Astrocyte (in vitro differentiated cells and primary cell): ENCODE results near the gene RNF227. TPM values are rescaled to one million over a fixed set of nuclear protein-coding genes. Genes with fewer than 3 reads are reported as not detected.

Experiments used
- DNase-seq: peaks from one replicate; pipeline ENCODE4 v3.0.0-alpha.2; 2010; ENCODE audit warnings: low read depth
- FAIRE-seq: peaks from 2 replicates; lab custom pipeline; 2011; peaks lifted over from hg19 to GRCh38; lab: Jason Lieb, UNC
- H2AFZ ChIP-seq: 2 replicates; pipeline ENCODE4 v1.6.0; 2012; ENCODE audit warnings: low read depth, low read length, inconsistent platforms
- H3K27ac ChIP-seq: 2 replicates; pipeline ENCODE4 v1.5.1; 2011; ENCODE audit warnings: low read depth, low read length, inconsistent platforms
- H3K27me3 ChIP-seq: 2 replicates; pipeline ENCODE4 v1.6.0; 2011; ENCODE audit warnings: low read length, inconsistent platforms; ENCODE audit not compliant: insufficient read depth
- H3K36me3 ChIP-seq: 2 replicates; pipeline ENCODE4 v1.5.1; 2011; ENCODE audit warnings: low read length, inconsistent platforms; ENCODE audit not compliant: insufficient read depth
- H3K4me1 ChIP-seq: 2 replicates; pipeline ENCODE4 v1.5.1; 2011; ENCODE audit warnings: low read length, inconsistent platforms; ENCODE audit not compliant: insufficient read depth
- H3K4me2 ChIP-seq: 2 replicates; pipeline ENCODE4 v1.6.0; 2012; ENCODE audit warnings: low read length, inconsistent platforms
- H3K4me3 ChIP-seq: 2 replicates; pipeline ENCODE4 v1.5.1; 2011; ENCODE audit warnings: low read depth, mild to moderate bottlenecking, low read length, inconsistent platforms; ENCODE audit not compliant: insufficient read depth
- H3K79me2 ChIP-seq: 2 replicates; pipeline ENCODE4 v1.6.0; 2012; ENCODE audit warnings: mild to moderate bottlenecking, low read length, inconsistent platforms; ENCODE audit not compliant: insufficient read depth
- H3K9ac ChIP-seq: 2 replicates; pipeline ENCODE4 v1.6.0; 2012; ENCODE audit warnings: mild to moderate bottlenecking, low read length, inconsistent platforms
- H3K9me3 ChIP-seq: 2 replicates; pipeline ENCODE4 v1.5.1; 2012; ENCODE audit warnings: low read depth, mild to moderate bottlenecking, low read length, inconsistent platforms; ENCODE audit not compliant: insufficient read depth
- H4K20me1 ChIP-seq: 2 replicates; pipeline ENCODE4 v1.6.0; 2012; ENCODE audit warnings: low read length, inconsistent platforms; ENCODE audit not compliant: insufficient read depth
- H3K27ac Mint-ChIP-seq: one replicate; pipeline ENCODE4 v1.8.0; 2021; ENCODE audit warnings: mild to moderate bottlenecking, mixed read lengths; ENCODE audit not compliant: unreplicated experiment
- H3K27me3 Mint-ChIP-seq: one replicate; pipeline ENCODE4 v1.8.0; 2021; ENCODE audit warnings: low read depth, mixed read lengths; ENCODE audit not compliant: unreplicated experiment
- H3K36me3 Mint-ChIP-seq: one replicate; pipeline ENCODE4 v1.8.0; 2021; ENCODE audit warnings: low read depth, mixed read lengths; ENCODE audit not compliant: unreplicated experiment
- H3K4me1 Mint-ChIP-seq: one replicate; pipeline ENCODE4 v1.8.0; 2021; ENCODE audit warnings: low read depth, mixed read lengths; ENCODE audit not compliant: unreplicated experiment
- H3K4me3 Mint-ChIP-seq: one replicate; pipeline ENCODE4 v1.8.0; 2021; ENCODE audit warnings: mild to moderate bottlenecking, moderate library complexity, mixed read lengths; ENCODE audit not compliant: unreplicated experiment
- H3K9me3 Mint-ChIP-seq: one replicate; pipeline ENCODE4 v1.8.0; 2021; ENCODE audit warnings: mild to moderate bottlenecking, mixed read lengths; ENCODE audit not compliant: unreplicated experiment
- EZH2 ChIP-seq: IDR thresholded peaks from 2 replicates; pipeline ENCODE4 v1.6.1; 2012; ENCODE audit warnings: mild to moderate bottlenecking, low read length, inconsistent platforms; ENCODE audit not compliant: insufficient read depth
- total RNA-seq: library from RNA; stranded (reverse); gene quantifications from 2 replicates; pipeline ENCODE4 v1.2.1, GENCODE V29; 2021
- TF ChIP-seq, protein P1 (sequence below): IDR thresholded peaks from 2 replicates; pipeline ENCODE4 v1.5.1; 2011; ENCODE audit warnings: low read depth, mild to moderate bottlenecking, inconsistent platforms, low read length, moderate library complexity; ENCODE audit not compliant: insufficient read depth

RNF227 gene
- total RNA-seq, 1 donor from 2014 or later: 0.54 TPM

- H3K9me3 Mint-ChIP-seq: peaks cover 2% of the 10 kb centered on the region
- H3K9ac ChIP-seq: no peak overlapping the region
- peaks cover 54% of the 10 kb centered on the region for H3K36me3 Mint-ChIP-seq
- H3K4me2 ChIP-seq: no peak overlapping the region
- H2AFZ ChIP-seq: no peak overlapping the region
- no peak overlapping the region for H3K27ac Mint-ChIP-seq
- no peak overlapping the region for H3K4me3 ChIP-seq
- TF ChIP-seq, protein P1, sequence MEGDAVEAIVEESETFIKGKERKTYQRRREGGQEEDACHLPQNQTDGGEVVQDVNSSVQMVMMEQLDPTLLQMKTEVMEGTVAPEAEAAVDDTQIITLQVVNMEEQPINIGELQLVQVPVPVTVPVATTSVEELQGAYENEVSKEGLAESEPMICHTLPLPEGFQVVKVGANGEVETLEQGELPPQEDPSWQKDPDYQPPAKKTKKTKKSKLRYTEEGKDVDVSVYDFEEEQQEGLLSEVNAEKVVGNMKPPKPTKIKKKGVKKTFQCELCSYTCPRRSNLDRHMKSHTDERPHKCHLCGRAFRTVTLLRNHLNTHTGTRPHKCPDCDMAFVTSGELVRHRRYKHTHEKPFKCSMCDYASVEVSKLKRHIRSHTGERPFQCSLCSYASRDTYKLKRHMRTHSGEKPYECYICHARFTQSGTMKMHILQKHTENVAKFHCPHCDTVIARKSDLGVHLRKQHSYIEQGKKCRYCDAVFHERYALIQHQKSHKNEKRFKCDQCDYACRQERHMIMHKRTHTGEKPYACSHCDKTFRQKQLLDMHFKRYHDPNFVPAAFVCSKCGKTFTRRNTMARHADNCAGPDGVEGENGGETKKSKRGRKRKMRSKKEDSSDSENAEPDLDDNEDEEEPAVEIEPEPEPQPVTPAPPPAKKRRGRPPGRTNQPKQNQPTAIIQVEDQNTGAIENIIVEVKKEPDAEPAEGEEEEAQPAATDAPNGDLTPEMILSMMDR: no peak
- TF ChIP-seq EZH2: no peak
- peaks cover 24% of the 10 kb centered on the region for H4K20me1 ChIP-seq
- H3K27ac ChIP-seq: no peak overlapping the region
- H3K4me3 Mint-ChIP-seq: no peak overlapping the region
- H3K79me2 ChIP-seq: peaks cover 7% of the 10 kb centered on the region
- H3K4me1 Mint-ChIP-seq: no peaks in the 10 kb centered on the region
- FAIRE-seq: no peak
- H3K27me3 ChIP-seq: no peaks in the 10 kb centered on the region
- DNase-seq: no peak
- no peaks in the 10 kb centered on the region for H3K9me3 ChIP-seq
- H3K4me1 ChIP-seq: no peaks in the 10 kb centered on the region
- peaks cover 56% of the 10 kb centered on the region for H3K36me3 ChIP-seq
- no peaks in the 10 kb centered on the region for H3K27me3 Mint-ChIP-seq
Observed at GRCh38 chr17:7894866-7895265, 21.2 kb downstream of the RNF227 start.

GRCh38 chr17:7894226-7894625, 21.9 kb downstream of the RNF227 start:
- H3K27me3 ChIP-seq: no peaks in the 10 kb centered on the region
- no peaks in the 10 kb centered on the region for H3K27me3 Mint-ChIP-seq
- H3K9me3 ChIP-seq: no peaks in the 10 kb centered on the region
- peaks cover 2% of the 10 kb centered on the region for H3K9me3 Mint-ChIP-seq
- H3K4me1 Mint-ChIP-seq: no peaks in the 10 kb centered on the region
- no peak overlapping the region for H3K4me2 ChIP-seq
- peaks cover 52% of the 10 kb centered on the region for H3K36me3 Mint-ChIP-seq
- DNase-seq (no peak), FAIRE-seq (no peak)
- H3K4me3 Mint-ChIP-seq: no peak overlapping the region
- H2AFZ ChIP-seq: no peak overlapping the region
- H3K9ac ChIP-seq: no peak overlapping the region
- peaks cover 50% of the 10 kb centered on the region for H3K36me3 ChIP-seq
- H3K4me1 ChIP-seq: peaks cover 6% of the 10 kb centered on the region
- no peak overlapping the region for H3K27ac ChIP-seq
- H4K20me1 ChIP-seq: peaks cover 30% of the 10 kb centered on the region
- TF ChIP-seq EZH2: no peak
- TF ChIP-seq, protein P1: no peak
- H3K79me2 ChIP-seq: peaks cover 13% of the 10 kb centered on the region
- H3K4me3 ChIP-seq: no peak overlapping the region
- H3K27ac Mint-ChIP-seq: no peak overlapping the region

DNA sequence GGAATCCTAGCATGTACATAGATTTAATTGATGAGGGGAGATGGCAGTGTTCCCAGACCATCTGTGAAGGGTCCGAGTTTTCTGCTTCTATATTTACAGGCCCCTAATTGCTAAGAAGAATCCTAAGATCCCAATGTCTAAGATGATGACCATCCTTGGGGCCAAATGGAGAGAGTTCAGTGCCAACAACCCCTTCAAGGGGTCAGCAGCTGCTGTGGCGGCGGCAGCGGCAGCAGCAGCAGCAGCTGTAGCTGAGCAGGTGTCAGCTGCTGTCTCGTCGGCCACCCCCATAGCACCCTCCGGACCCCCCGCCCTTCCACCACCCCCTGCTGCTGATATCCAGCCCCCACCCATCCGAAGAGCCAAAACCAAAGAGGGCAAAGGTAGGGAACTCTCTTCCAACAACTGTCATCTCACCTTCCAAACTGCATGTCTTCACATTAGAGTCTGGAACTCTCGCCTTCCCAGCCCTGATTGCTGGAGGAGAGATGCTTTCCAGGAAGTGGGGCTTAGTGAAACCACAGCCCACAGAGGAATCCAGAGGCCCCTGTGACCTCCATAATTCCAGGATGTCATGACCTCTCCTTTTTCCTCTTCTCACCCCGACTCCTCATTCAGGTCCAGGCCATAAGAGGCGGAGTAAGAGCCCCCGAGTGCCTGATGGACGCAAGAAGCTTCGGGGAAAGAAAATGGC, 22.8 kb downstream of the RNF227 start:
- Histone ChIP-seq H3K4me1 (peaks cover 15% of the 10 kb centered on the region), H3K9ac (no peak overlapping the region), H3K9me3 (no peaks in the 10 kb centered on the region), H3K4me3 (no peak overlapping the region), H4K20me1 (peaks cover 39% of the 10 kb centered on the region), H3K36me3 (peaks cover 41% of the 10 kb centered on the region), H2AFZ (no peak overlapping the region), H3K27ac (no peak overlapping the region), H3K79me2 (peaks cover 22% of the 10 kb centered on the region), H3K4me2 (no peak overlapping the region), H3K27me3 (no peaks in the 10 kb centered on the region)
- Mint-ChIP-seq H3K27me3 (no peaks in the 10 kb centered on the region), H3K9me3 (peaks cover 2% of the 10 kb centered on the region), H3K27ac (no peak overlapping the region), H3K4me3 (no peak overlapping the region), H3K36me3 (peaks cover 46% of the 10 kb centered on the region), H3K4me1 (no peaks in the 10 kb centered on the region)
- TF ChIP-seq, protein P1: no peak
- TF ChIP-seq EZH2: no peak
- DNase-seq (no peak), FAIRE-seq (no peak)
